Colonic mucosa (tissue), 4 donors: Measurements from ENCODE around the gene MED14. TPM values are rescaled to one million over a fixed set of nuclear protein-coding genes. Genes with fewer than 3 reads are reported as not detected.

Source experiments
- DNase-seq: peaks from one replicate; pipeline ENCODE4 v3.0.0-alpha.2; 2020
- H3K27ac ChIP-seq: fragments of 200-600 bp; one replicate; pipeline ENCODE4 v1.8.0; 2021
- H3K27me3 ChIP-seq: fragments of 200-600 bp; one replicate; pipeline ENCODE4 v1.8.0; 2021
- H3K36me3 ChIP-seq: fragments of 200-600 bp; one replicate; pipeline ENCODE4 v1.8.0; 2021
- H3K4me1 ChIP-seq: fragments of 200-600 bp; one replicate; pipeline ENCODE4 v1.8.0; 2021; ENCODE audit warnings: mild to moderate bottlenecking
- H3K4me3 ChIP-seq: fragments of 200-600 bp; one replicate; pipeline ENCODE4 v1.8.0; 2021
- H3K9ac ChIP-seq, 2 donors: one replicate each; pipeline ENCODE4 v1.7.0; 2013; ENCODE audit warnings: control low read depth in 2 of 2, low read depth in 2 of 2, low read length in 2 of 2
- H3K9me3 ChIP-seq: fragments of 200-600 bp; one replicate; pipeline ENCODE4 v1.8.0; 2021
- CTCF ChIP-seq: fragments of 200-600 bp; IDR thresholded peaks from one replicate; pipeline ENCODE4 v1.8.0; 2022; ENCODE audit warnings: antibody characterized with exemption, mild to moderate bottlenecking
- intact Hi-C: fragments of 100-400 bp; cut with DNase I; formaldehyde crosslinking; loops from one replicate; pipeline ENCODE4 v1.14.1; 2022
- total RNA-seq, 2 donors: library from RNA; stranded (reverse); fragmentation: NEBNext Ultra II Directional in 1 of 2; extraction: Animal tissue kit (Norgen Biotek cat#: 25700) in 1 of 2; gene quantifications; one replicate each; pipeline ENCODE4 v1.2.1, GENCODE V29; 2021
- donor health status: healthy.
- donor health status: DM: no; HTN: no; CAD: no.
- donor health status: DM: no; HTN: no; CAD: no.

The MED14 gene
- total RNA-seq, 2 donors from 2014 or later, result 59.1 to 63.0 TPM

GRCh38 chrX:40663078-40663740 is 72.1 kb downstream of the MED14 start:
- intact Hi-C loops, result no loop called here
- no peaks in the 10 kb centered on the region for H3K36me3 ChIP-seq
- no peaks in the 10 kb centered on the region for H3K27me3 ChIP-seq
- H3K9me3 ChIP-seq, result no peaks in the 10 kb centered on the region
- no peak overlapping the region for H3K27ac ChIP-seq
- no peak for DNase-seq
- no peaks in the 10 kb centered on the region for H3K4me1 ChIP-seq
- no peak for TF ChIP-seq CTCF
- H3K4me3 ChIP-seq, result no peak overlapping the region
- no peak overlapping the region for H3K9ac ChIP-seq

- H3K9me3 ChIP-seq, result no peaks in the 10 kb centered on the region
- H3K4me3 ChIP-seq, result no peak overlapping the region
- no peaks in the 10 kb centered on the region for H3K4me1 ChIP-seq
- no peaks in the 10 kb centered on the region for H3K27me3 ChIP-seq
- no peak for TF ChIP-seq CTCF
- DNase-seq, result no peak
- no peak overlapping the region for H3K9ac ChIP-seq
- intact Hi-C loops, result no loop called here
- no peaks in the 10 kb centered on the region for H3K36me3 ChIP-seq
- H3K27ac ChIP-seq, result no peak overlapping the region
Measured at GRCh38 chrX:40661489-40661888, 73.9 kb downstream of the MED14 start.

- Histone ChIP-seq H3K27ac (no peak overlapping the region), H3K9me3 (no peaks in the 10 kb centered on the region), H3K4me1 (no peaks in the 10 kb centered on the region), H3K27me3 (no peaks in the 10 kb centered on the region), H3K36me3 (no peaks in the 10 kb centered on the region), H3K4me3 (no peak overlapping the region), H3K9ac (no peak overlapping the region)
- no peak for DNase-seq
- intact Hi-C loops, result no loop called here
- TF ChIP-seq CTCF, result no peak
Measured at GRCh38 chrX:40660381-40660780, 75.0 kb downstream of the MED14 start.

- no peak overlapping the region for H3K4me3 ChIP-seq
- intact Hi-C loops, result loop anchor here (5.0 to 10.0 kb wide), 3 partner anchors 139 to 461 kb away; no protein-coding TSS in a partner anchor
- no peak overlapping the region for H3K9ac ChIP-seq
- no peak for TF ChIP-seq CTCF
- no peaks in the 10 kb centered on the region for H3K9me3 ChIP-seq
- H3K4me1 ChIP-seq, result no peaks in the 10 kb centered on the region
- H3K36me3 ChIP-seq, result no peaks in the 10 kb centered on the region
- no peak for DNase-seq
- no peaks in the 10 kb centered on the region for H3K27me3 ChIP-seq
- H3K27ac ChIP-seq, result no peak overlapping the region
Measured at GRCh38 chrX:40653535-40653934, 81.8 kb downstream of the MED14 start.

GRCh38 chrX:40652664-40653063 is 82.7 kb downstream of the MED14 start:
- Histone ChIP-seq H3K9me3 (no peaks in the 10 kb centered on the region), H3K27ac (no peak overlapping the region), H3K4me3 (no peak overlapping the region), H3K9ac (no peak overlapping the region), H3K4me1 (no peaks in the 10 kb centered on the region), H3K27me3 (no peaks in the 10 kb centered on the region), H3K36me3 (no peaks in the 10 kb centered on the region)
- no peak for TF ChIP-seq CTCF
- intact Hi-C loops, result loop anchor here (5.0 to 10.0 kb wide), 3 partner anchors 140 to 462 kb away; no protein-coding TSS in a partner anchor
- no peak for DNase-seq
